B cell (primary cell): ENCODE measurements around the gene FNDC11.

Source experiments
- CTCF ChIP-seq: fragments of 200-600 bp; IDR thresholded peaks from one replicate; pipeline ENCODE4 v1.8.0; 2022; ENCODE audit warnings: antibody characterized with exemption, mild to moderate bottlenecking
- EZH2 ChIP-seq: IDR thresholded peaks from 2 replicates; pipeline ENCODE4 v1.6.1; 2012; ENCODE audit warnings: borderline replicate concordance, low read depth, mild to moderate bottlenecking, moderate library complexity, low read length; ENCODE audit not compliant: insufficient read depth, poor library complexity, severe bottlenecking

- no peak for TF ChIP-seq CTCF
- TF ChIP-seq EZH2 = no peak
Observed at GRCh38 chr20:63545814-63546213, 8.1 kb upstream of the FNDC11 start.
